IMR-90 (cell line): ENCODE results near the gene G3BP1.

ENCODE experiments used
- MAZ ChIP-seq: IDR thresholded peaks from 2 replicates; pipeline ENCODE4 v1.6.1; 2012; ENCODE audit warnings: low read depth, mild to moderate bottlenecking, low read length, improper control_type of control experiment, moderate library complexity, borderline replicate concordance
- RAD21 ChIP-seq: IDR thresholded peaks from 2 replicates; pipeline ENCODE4 v1.6.1; 2012; ENCODE audit warnings: low read length, improper control_type of control experiment
- RFX5 ChIP-seq: IDR thresholded peaks from 2 replicates; pipeline ENCODE4 v1.8.0; 2012; ENCODE audit warnings: low read depth, mild to moderate bottlenecking, low read length, moderate library complexity
- TF ChIP-seq, protein P1 (sequence below): conservative IDR thresholded peaks from 2 replicates; pipeline ENCODE4 v1.5.1; 2012; ENCODE audit warnings: mild to moderate bottlenecking, low read depth, low read length, improper control_type of control experiment
- TF ChIP-seq, protein P2 (sequence below): fragments of 150-350 bp; IDR thresholded peaks from 2 replicates; pipeline ENCODE4 v1.6.1; 2017; ENCODE audit warnings: mild to moderate bottlenecking, antibody characterized with exemption, low read length, low read depth

DNA sequence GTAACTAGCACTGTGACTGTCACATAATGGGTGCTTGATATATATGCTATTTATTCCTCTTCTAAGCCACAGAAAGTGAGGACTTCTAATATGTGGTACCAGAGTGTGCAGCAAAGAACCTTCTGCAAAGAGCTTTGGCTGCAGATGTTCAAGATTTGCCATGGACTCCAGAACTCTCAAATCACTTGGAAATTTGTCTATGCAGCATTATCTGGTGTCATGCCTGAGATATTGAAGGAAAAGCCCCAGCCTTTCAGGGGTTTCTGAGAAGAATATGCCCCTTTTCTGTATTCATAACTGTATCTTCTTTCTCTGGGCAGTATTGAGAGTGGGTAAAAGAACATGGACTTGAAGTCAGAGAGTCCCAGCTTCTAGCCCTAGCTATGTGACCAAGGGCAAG is 4.8 kb upstream of the G3BP1 start:
- TF ChIP-seq, protein P1, sequence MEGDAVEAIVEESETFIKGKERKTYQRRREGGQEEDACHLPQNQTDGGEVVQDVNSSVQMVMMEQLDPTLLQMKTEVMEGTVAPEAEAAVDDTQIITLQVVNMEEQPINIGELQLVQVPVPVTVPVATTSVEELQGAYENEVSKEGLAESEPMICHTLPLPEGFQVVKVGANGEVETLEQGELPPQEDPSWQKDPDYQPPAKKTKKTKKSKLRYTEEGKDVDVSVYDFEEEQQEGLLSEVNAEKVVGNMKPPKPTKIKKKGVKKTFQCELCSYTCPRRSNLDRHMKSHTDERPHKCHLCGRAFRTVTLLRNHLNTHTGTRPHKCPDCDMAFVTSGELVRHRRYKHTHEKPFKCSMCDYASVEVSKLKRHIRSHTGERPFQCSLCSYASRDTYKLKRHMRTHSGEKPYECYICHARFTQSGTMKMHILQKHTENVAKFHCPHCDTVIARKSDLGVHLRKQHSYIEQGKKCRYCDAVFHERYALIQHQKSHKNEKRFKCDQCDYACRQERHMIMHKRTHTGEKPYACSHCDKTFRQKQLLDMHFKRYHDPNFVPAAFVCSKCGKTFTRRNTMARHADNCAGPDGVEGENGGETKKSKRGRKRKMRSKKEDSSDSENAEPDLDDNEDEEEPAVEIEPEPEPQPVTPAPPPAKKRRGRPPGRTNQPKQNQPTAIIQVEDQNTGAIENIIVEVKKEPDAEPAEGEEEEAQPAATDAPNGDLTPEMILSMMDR: no peak
- TF ChIP-seq RFX5 (no peak), MAZ (no peak), RAD21 (no peak)
- TF ChIP-seq, protein P2, sequence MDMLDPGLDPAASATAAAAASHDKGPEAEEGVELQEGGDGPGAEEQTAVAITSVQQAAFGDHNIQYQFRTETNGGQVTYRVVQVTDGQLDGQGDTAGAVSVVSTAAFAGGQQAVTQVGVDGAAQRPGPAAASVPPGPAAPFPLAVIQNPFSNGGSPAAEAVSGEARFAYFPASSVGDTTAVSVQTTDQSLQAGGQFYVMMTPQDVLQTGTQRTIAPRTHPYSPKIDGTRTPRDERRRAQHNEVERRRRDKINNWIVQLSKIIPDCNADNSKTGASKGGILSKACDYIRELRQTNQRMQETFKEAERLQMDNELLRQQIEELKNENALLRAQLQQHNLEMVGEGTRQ: no peak
